ENCODE measurements around the gene MYD88.
"Not testable (repeated sequence)": the region's sequence is repeated elsewhere in the genome, so short reads cannot be mapped to it uniquely, and the experiment has no call there.

MYD88 gene

DNA sequence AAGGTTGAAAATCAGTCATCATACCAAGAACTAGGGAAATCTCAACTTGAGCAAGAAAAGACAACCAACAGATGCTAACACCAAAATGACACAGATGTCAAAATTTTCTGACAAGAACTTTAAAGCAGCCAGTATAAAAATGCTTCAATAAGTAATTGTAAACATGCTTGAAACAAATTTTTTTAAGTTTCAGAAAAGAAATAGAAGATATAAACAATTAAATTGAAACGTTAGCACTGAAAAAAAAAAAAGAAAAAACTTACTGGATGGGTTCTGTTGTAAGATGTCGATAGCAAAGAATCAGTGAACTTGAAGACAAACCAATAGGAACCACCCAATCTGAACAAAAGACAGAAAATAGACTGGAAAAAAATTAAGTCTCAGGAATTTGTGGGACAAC lies 8.0 kb downstream of the MYD88 start:
- DNase-seq = no peak

DNA sequence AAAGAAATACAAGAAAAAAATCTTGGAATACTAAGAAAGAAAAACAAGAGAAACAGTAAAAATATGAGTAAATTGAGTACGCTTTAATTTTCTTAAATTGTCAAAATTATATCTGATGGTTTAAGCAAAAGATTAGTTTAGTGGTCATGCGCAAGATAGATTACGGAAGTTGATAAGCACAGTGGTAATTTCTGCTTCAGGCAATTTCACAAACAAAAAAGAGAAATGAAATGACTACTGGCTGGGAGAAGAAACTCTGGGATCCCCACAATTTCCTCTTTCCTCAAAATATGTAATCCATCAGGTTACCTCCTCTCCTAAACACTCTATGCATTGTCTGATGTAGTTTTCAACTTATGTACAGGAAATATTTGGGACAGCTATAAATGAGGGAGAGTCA lies 9.0 kb downstream of the MYD88 start:
- DNase-seq = no peak

DNA sequence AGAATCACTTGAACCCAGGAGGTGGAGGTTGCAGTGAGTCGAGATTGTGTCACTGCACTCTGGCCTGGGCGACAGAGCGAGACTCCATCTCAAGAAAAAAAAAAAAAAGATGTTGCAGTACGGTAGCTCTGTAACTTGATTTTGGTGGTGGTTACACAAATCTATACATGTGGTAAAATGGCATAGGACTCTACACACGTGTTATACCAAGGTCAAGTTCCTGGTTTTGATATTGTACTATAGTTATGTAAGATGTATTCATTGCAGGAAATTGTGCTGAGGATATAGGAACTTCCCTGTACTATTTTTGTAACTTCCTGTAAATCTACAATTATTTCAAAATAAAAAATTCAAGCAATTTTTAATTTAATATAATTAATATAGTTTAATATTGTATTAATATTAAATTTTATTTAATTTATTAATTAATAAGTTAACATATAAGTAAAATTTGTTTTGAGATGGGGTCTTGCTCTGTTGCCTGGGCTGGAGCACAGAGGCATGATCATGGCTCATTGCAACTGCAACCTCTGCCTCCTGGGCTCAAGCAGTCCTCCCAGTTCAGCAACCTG lies 9.9 kb downstream of the MYD88 start:
- DNase-seq = no peak

DNA sequence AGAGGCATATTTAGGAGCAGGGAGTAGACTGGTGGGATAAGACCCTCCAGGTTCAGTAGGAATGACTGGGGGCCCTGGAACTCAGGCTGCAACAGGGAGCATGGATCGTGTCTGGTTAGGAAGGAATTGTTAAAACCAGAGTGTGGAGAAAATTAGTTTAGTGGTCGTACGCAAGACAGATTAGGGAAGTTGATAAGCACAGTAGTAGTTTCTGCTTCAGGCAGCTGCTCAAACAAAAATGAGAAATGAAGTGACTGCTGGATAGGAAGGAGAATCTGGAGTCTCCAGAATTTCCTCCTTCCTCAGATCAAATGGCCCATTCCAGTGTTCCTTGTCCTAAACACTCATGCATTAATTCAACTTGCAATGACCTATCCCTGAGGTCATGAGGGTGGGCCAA lies 11.2 kb downstream of the MYD88 start:
- peak; percentile 50 for DNase-seq

DNA sequence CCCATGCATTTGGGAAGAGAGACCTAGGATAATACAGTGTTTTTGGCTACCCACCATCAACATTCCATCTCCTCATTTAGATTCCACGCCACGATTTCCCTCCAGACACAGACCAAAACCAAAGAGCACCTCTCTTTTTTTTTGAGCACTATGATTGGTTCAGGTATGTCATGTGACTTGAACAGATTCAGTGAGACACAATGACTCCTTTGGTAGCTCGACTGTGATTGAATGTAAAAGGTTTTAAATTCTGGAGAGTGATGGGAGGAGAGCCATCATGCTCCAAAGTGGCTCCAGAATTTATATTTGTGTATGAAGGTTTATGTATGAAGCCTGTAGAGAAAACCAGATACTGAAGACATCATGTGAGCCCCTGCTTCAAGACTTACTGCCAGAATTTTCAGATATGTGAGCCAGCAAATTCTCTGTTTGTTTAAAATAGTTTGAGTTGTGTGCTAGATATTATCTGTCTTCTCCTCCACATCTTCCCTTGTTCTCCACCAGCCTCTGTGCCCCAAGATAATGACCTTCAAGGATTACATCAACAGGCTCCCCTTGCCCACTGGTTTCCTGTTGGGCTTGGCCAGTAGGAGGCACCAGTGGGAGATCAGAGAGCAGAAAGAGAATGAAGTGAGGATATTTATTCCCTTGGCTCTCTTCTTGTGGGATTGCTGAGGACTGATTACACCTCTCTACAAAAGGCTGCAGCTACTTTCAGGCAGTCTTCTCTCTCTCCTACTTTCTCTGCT lies 12.5 kb downstream of the MYD88 start:
- peak; percentile 40 for DNase-seq

DNA sequence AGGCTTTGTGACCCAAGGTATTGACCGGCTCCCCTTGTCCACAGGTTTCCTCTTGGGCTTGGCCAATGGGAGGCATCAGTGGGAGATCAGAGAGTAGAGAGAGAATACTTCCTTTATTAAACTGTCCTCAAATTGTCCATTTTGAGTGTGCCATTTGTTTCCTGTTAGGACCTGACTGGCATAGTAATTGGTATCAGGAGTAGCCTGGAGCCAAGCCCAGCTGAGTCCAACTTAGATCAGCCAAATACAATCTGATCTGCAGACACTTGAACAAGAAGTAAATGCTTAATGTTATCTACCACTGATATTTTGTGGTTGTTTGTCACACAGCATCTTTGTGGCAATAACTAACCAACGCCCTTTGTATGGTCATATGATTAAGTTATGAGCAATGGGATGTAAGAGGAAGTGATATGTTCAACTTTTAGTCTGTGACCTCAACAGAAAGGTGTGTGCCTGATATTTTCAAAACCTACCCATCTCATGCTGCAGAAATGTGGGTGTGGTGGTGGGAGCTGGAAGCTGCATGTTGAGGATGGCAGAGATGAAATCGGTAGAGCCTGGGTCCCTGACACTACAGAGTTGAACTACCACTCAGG lies 13.3 kb downstream of the MYD88 start:
- DNase-seq = peak; percentile 70

DNA sequence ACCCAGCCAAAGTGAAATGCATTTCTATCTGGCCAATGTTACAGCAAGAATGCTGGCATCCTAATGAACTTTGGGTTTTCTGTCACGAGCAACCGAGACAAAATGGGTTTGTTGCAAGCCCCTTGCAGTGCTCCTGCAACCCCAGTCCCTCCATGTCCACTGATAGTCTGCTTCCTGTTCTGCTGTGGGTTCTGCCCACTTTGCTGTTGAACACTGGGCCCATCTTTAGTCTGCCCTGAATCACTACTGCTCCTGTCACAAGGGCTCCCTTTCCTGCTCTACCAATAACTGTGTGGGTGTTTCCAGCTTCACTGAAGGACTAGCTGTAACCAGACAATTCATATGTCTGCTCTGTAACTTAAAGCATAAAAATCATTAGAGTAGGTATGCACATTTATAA lies 14.1 kb downstream of the MYD88 start:
- DNase-seq = no peak

DNA sequence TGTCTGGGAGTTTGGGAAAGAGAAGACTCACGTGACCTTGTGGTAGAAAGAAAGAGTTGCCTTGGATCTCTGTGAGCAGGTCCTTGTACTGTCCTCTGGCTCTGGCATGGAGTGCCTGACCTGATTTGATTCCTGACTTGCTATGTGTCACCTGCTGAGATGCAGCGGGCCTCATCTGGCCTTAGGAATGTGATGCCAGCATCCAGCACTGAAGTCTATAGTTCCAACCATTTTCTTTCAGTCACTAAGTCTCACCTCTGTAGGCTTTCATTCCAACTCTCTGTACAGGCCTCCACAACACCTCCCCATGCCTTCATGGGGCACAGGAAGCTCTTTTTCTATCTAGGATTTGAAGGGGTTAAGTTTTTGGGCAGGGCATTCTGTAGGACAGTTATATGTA lies 14.8 kb downstream of the MYD88 start:
- no peak for DNase-seq

DNA sequence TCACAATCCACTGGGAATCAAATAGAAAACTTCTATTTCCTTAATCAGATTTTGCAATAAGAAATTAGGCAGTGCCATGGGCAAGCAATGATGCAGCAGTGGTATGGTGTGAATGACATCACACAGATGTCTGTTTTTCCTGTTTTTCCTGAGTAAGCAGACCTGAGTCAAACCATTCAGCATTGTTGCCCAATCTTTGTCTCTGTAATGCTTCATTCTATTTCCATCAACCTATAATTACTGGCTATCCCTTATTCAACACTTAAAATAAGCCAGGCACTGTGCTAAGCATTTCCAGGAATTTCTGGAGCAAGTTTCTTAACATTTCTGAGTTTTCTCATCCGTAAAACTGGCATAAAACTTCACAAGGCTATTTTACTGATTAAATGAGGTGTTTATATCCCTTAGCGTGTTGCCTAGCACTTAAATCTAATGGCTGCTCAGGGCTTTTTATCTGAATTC lies 15.6 kb downstream of the MYD88 start:
- no peak for DNase-seq

DNA sequence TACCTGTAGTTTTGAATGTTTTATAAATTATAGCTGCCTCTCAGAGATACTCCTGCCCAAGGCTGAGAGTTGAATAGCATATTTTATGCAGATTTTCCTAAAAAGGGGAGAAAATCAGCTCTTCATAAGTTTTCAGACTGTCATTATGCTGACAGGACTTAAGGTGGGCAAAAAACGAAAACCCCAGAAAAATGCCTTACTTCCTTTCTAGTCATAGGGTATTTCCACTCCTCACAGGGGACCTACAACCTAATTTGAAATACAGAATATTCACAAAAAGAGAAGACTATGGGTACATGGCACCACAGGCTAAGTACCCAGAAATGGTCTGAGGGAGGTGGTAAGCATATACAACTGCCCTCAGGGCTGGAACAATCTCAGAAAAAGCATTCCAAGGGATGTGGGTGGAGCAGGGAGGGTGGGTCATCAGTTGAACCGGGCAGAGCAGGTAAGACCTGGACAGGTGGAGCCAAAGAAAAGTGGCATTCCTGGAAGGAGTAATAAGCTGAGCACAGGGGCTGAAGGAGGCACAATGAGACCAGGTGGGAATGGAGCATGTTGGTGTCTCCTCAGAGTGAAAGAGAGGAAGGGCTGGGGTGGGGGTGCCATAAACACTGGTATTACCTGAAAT lies 16.3 kb downstream of the MYD88 start:
- no peak for DNase-seq

DNA sequence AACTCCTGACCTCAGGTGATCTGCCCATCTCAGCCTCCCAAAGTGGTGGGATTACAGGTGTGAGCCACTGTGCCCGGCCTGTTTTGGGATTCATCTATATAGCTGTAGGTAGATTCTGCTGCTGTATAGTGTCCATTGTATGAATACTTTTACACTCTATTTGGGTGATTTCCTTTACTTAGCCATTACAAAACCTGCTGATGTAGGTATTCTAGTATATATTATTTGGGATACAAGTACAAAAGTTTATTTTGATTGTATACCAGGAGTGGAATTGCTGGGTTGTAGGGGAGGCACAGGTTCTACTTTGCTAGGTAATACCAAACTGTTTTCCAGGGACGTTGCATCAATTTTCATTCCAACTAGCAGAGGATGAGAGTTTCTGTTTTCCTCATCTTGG lies 17.4 kb downstream of the MYD88 start:
- no peak for DNase-seq

DNA sequence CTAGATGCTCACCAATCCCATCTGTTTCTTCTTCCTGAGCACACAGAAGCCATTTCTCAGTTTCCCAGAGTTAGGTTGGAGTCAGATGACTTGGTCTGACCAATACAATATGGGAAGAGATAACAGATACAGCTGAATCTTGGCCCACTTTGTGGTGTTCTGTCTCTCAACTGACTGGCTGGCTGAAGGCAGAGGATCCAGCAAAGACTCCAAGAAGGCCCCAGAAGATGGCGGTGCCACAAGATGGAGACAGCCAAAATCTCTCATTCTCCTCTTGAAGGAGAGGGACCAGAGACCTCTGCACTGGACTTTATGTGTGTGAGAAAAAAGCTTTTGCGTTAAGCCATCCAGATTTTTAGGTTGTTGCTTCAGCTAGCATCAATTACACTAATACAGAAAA lies 18.7 kb downstream of the MYD88 start:
- DNase-seq = no peak

DNA sequence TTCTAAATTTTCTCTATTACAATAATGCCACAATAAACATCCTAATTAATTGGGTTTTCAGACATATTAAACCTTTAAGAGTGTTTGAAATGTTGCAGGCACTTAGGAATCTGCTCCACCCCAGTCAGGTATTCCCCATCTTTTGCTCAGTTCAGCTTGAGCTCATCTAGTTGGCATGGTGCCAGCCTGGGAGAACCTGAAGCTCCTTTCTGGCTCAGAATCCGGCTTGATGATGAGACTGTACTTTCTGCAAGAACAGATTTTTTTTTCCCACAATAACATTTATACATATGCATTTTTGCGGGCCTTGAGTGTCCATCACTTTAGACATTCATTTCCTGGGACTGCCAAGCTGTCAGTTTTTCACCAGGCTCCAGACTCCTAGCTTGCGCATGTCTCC lies 19.1 kb downstream of the MYD88 start:
- DNase-seq = no peak

DNA sequence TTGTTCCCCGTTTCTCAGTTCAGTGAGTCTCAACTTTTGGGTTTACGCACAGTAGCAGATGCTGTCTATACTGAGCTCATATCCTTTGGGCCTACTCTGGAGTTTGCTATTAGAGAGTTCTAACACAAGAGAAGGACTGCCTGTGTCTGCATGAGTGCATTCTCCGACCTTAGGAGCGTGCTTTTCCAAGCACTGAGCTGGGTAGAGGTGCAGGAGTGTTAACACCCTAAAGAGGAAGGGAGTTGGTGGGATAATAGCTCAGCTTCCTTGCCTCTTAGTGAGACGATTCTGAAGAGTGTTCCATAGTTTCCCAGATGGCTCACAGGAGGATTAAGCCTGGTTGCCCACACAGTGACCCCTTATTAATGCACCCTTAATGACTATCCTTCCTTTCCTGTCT lies 20.0 kb downstream of the MYD88 start:
- no peak for DNase-seq

DNA sequence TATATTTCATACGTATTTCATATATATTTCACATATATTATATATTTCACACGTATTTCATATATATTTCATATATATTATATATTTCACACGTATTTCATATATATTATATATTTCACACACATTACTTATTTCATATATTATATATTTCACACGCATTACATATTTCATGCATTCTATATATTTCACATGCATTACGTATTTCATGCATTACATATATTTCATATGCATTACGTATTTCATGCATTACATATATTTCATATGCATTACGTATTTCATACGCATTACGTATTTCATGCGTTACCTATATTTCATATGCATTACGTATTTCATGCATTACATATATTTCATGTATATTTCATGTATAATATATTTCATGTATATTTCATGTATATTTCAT lies 22.2 kb downstream of the MYD88 start:
- DNase-seq = not testable (repeated sequence)

DNA sequence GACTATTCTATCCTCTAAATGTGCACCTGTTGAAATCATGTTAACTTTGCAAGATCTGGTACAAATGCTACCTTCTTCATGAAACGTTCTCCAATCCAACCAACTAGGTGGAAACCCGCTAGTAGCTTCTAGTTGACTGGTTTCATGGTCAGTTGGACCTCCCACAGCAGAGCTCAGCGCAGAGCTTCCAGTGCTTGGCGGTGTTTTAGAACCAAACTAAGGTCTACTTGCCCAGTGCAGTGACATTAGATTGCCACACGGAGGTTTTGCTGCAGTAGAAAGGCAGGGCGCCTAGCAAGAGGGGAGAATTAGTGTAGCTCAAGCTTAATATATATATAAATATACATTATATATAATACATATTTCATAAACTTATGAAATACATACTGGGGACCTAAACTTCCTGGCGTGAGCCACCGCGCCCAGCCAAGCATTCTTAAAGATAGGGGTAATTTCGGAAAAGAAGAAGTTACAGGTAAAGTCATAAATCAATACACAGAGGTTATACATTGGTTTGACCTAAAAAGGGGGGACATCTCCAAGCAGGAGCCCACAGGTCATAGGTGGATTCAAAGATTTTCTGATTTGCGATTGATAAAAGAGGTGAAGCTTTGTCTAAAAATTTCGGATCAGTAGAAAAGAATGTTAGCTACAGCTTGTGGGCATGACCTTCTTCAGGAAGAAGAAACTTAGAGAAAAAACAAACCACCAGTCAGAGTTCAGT lies 24.8 kb downstream of the MYD88 start:
- peak; percentile 65 for DNase-seq

DNA sequence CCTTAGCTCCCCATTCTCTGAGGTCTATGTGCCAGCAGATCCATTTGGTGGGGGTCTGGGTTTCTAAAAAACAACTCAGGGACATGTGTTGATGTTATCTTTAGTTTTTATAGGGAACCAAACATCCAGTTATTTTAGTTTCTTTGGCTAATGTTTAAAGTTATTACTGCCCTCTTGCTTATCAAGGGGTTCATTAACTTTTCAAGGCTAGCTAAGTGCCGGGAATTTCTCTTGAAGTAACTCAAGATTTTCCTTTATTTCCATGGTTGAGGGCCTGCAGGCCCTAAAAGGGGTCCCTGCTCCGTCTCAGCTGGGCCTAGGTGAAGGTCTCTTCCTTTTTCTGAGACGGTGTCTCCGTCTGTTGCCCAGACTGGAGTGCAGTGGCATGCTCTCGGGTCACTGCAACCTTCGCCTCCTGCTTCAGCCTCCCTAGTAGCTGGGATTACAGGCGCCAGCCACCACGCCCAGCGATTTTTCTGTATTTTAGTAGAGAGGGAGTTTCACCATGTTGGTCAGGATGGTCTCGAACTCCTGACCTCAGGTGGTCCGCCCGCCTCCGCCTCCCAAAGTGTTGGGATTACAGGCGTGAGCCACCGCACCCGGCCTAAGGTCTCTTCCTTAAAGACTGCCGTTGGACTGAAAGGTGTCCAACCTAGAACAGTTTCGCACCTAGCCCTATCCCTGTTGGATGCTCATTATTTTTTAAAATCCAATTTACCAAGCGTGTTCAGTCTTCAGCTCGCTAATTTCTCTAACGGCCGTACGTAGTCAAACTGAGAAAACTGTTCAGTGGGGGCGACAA lies 25.6 kb downstream of the MYD88 start:
- no peak for DNase-seq

DNA sequence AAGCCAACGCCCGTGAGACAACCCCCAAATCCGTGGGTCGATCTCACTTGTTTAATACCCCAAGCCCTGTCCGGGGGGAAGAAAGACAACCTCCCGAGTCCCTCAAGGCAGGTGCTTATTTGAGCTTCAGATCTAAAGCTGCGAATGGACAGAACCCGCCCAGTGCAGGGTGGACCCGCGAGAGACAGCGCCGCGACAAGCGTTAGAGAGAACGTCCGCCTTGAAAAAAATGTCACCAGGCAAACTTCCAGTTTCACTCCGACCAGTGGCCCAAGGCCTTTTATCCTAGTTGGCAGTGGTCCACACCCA lies 26.1 kb downstream of the MYD88 start:
- no peak for DNase-seq

DNA sequence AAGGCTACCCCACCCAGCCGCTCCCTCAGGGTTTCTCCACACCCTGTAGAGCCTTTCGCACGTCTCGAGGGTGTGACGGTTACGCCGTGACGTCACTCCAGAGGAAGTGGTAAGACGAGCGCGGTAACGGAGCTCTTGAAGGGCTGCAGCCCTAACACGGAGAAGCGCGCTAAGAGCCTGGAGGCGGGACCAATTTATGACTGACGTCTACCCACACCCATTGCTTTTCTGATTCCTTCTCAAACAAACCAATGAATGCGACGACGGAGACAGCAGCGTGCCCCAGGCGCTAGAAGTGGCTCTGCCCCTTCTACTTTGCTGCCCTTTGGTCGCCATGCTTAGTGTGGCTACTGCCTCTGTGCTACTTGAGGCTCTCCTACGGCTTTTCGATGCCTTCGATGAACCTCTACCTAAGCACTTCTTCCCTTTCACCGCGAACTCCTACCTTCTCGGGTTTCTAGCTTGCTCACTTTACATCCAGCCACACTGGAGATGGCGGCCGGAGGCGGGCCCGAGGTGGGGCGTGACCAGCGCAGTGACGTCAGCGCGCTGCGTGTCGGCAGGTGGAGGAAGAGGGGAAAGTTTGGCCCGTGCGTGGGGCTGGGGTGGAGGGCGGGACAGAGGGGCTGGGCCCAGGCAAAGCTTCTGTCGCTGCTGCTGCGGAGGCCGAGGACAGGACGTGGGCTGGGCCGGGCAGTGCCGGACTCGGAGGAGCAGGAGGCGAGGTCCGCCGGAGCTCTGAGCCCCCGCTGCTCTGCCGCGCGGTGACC lies 26.7 kb downstream of the MYD88 start, which contains the start of gene OXSR1:
Gene OXSR1 (plus strand): TSS at position 586 of the 770 bp plus-strand sequence. CDS start 340 bp downstream, outside the sequence.
- DNase-seq = peak; percentile 100

DNA sequence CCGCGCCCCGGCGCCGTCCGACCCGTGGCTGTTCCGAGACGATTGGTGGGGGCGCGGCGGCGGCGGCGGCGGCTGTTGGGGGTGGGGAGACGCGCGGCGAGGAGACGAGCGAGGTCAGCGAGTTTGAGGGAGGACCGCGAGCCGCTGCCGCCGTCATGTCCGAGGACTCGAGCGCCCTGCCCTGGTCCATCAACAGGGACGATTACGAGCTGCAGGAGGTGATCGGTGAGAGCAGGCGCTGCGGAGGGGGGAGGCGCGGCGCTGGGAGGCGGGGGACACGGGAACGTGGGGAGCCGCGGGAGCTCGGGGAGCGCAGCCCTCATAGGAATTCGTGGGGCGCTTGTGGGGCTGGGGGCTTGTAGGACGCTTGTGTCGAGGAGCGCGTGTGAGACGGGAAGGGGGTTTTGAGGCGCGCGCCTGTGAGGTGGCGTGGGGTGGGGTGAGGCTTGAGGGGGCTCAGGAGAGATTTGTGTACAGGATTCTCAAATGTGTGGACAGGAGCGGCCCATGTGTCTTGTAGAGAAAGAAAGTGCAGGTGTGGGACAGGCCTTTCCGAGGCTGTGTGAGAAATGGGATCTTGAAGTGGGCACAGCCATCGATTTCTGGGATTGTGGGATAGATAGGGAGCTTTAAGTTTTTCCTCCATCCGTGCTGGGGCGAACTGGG lies 27.4 kb downstream of the MYD88 start:
- DNase-seq = no peak

DNA sequence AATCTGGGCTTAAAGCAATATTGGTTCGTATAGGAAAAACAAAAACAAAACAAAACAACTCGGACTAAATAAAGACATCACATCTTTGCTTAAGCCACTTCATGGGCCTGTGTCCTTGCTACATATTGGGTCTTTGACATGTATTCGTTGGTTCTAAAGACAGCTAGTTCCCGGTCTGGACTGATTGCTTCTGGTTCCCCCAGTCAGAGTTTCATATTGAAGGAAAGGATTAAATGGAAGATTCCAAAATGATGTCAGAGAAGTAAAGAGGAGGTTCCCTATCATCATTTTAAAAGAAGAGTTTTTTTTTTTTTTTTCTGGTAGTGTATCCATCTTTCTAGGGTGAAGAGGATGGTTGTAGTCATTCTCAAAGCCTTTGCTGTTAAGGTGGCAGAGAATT lies 29.1 kb downstream of the MYD88 start:
- DNase-seq = no peak
